KMS-11 (cell line): ENCODE results near the gene MACO1.
"Not testable (repeated sequence)": the region's sequence is repeated elsewhere in the genome, so short reads cannot be mapped to it uniquely, and the experiment has no call there.

Experiments used
- H2AFZ ChIP-seq: fragments of 200-600 bp; sonication (generic); 2 replicates; pipeline ENCODE4 v1.6.1; 2016; ENCODE audit warnings: antibody characterized with exemption, mixed run types, low read depth
- H3K27ac ChIP-seq: fragments of 200-600 bp; sonication (generic); 2 replicates; pipeline ENCODE4 v1.6.1; 2016; ENCODE audit warnings: mild to moderate bottlenecking, mixed run types
- H3K27me3 ChIP-seq: fragments of 200-600 bp; sonication (generic); 2 replicates; pipeline ENCODE4 v1.6.1; 2017; ENCODE audit warnings: mild to moderate bottlenecking, low read depth, mixed run types, moderate library complexity; ENCODE audit not compliant: insufficient read depth
- H3K36me3 ChIP-seq: fragments of 200-600 bp; sonication (generic); 2 replicates; pipeline ENCODE4 v1.6.1; 2017; ENCODE audit warnings: mild to moderate bottlenecking, mixed run types; ENCODE audit not compliant: insufficient read depth
- H3K4me1 ChIP-seq: fragments of 200-600 bp; sonication (generic); 2 replicates; pipeline ENCODE4 v1.6.1; 2016; ENCODE audit warnings: mild to moderate bottlenecking, low read depth, mixed run types; ENCODE audit not compliant: poor library complexity, severe bottlenecking
- H3K4me2 ChIP-seq: fragments of 200-600 bp; sonication (generic); 2 replicates; pipeline ENCODE4 v1.7.0; 2016; ENCODE audit warnings: mild to moderate bottlenecking, mixed run types
- H3K4me3 ChIP-seq: fragments of 200-600 bp; sonication (generic); IDR thresholded peaks from 2 replicates; pipeline ENCODE4 v1.6.1; 2017; ENCODE audit warnings: low read depth, low read length, mixed read lengths; ENCODE audit not compliant: insufficient read depth
- H3K79me2 ChIP-seq: fragments of 200-600 bp; sonication (generic); 2 replicates; pipeline ENCODE4 v1.6.1; 2016; ENCODE audit warnings: low read depth, mixed run types; ENCODE audit not compliant: insufficient read depth
- H3K9ac ChIP-seq: fragments of 200-600 bp; sonication (generic); 2 replicates; pipeline ENCODE4 v1.6.1; 2016; ENCODE audit warnings: mild to moderate bottlenecking, mixed run types
- H4K20me1 ChIP-seq: fragments of 200-600 bp; sonication (generic); 2 replicates; pipeline ENCODE4 v1.6.1; 2016; ENCODE audit warnings: mild to moderate bottlenecking, mixed run types; ENCODE audit not compliant: insufficient read depth
- TF ChIP-seq, protein P1 (sequence below): fragments of 200-600 bp; sonication (generic); conservative IDR thresholded peaks from 2 replicates; pipeline ENCODE4 v1.6.1; 2017; ENCODE audit warnings: low read depth, mild to moderate bottlenecking, antibody characterized with exemption, low read length, moderate library complexity, mixed read lengths

The MACO1 gene

GRCh38 chr1:25392841-25393240 lies 37.9 kb upstream of the MACO1 start:
- H3K36me3 ChIP-seq = no peaks in the 10 kb centered on the region
- no peak overlapping the region for H3K9ac ChIP-seq
- TF ChIP-seq, protein P1, sequence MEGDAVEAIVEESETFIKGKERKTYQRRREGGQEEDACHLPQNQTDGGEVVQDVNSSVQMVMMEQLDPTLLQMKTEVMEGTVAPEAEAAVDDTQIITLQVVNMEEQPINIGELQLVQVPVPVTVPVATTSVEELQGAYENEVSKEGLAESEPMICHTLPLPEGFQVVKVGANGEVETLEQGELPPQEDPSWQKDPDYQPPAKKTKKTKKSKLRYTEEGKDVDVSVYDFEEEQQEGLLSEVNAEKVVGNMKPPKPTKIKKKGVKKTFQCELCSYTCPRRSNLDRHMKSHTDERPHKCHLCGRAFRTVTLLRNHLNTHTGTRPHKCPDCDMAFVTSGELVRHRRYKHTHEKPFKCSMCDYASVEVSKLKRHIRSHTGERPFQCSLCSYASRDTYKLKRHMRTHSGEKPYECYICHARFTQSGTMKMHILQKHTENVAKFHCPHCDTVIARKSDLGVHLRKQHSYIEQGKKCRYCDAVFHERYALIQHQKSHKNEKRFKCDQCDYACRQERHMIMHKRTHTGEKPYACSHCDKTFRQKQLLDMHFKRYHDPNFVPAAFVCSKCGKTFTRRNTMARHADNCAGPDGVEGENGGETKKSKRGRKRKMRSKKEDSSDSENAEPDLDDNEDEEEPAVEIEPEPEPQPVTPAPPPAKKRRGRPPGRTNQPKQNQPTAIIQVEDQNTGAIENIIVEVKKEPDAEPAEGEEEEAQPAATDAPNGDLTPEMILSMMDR = no peak
- no peak overlapping the region for H3K27ac ChIP-seq
- no peak overlapping the region for H3K4me3 ChIP-seq
- no peaks in the 10 kb centered on the region for H3K79me2 ChIP-seq
- H2AFZ ChIP-seq = no peak overlapping the region
- no peaks in the 10 kb centered on the region for H4K20me1 ChIP-seq
- H3K4me2 ChIP-seq = no peak overlapping the region
- H3K27me3 ChIP-seq = no peaks in the 10 kb centered on the region
- H3K4me1 ChIP-seq = no peaks in the 10 kb centered on the region

DNA sequence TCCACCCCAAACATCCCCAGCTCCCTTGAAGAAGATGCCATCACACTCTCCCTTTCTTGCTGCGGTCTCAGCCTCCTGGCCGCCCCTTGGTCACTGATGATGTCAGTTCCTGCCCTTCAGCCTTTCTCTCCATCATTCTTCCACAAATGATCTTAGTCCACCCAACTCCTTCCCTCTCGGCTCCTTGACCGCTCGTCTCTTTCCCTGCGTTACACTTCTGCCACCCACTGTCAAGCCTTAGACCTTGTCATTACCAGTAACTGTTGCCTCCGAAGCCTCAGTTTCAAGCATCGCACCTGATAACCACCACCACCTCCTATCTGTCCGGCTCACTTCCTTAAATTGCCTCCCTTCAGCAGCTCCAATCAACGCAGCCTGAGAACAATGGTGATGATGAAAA lies 33.1 kb upstream of the MACO1 start:
- H3K27me3 ChIP-seq, H3K4me2 ChIP-seq, H3K4me3 ChIP-seq, H3K27ac ChIP-seq, H3K4me1 ChIP-seq, H2AFZ ChIP-seq, H3K9ac ChIP-seq, H3K36me3 ChIP-seq, H3K79me2 ChIP-seq, H4K20me1 ChIP-seq: not testable (repeated sequence)

GRCh38 chr1:25398079-25398478 lies 32.6 kb upstream of the MACO1 start:
- H3K4me1 ChIP-seq, H3K27ac ChIP-seq, H3K4me2 ChIP-seq, H3K36me3 ChIP-seq, H2AFZ ChIP-seq, H3K79me2 ChIP-seq, H3K27me3 ChIP-seq, H3K4me3 ChIP-seq, H4K20me1 ChIP-seq, H3K9ac ChIP-seq: not testable (repeated sequence)

DNA sequence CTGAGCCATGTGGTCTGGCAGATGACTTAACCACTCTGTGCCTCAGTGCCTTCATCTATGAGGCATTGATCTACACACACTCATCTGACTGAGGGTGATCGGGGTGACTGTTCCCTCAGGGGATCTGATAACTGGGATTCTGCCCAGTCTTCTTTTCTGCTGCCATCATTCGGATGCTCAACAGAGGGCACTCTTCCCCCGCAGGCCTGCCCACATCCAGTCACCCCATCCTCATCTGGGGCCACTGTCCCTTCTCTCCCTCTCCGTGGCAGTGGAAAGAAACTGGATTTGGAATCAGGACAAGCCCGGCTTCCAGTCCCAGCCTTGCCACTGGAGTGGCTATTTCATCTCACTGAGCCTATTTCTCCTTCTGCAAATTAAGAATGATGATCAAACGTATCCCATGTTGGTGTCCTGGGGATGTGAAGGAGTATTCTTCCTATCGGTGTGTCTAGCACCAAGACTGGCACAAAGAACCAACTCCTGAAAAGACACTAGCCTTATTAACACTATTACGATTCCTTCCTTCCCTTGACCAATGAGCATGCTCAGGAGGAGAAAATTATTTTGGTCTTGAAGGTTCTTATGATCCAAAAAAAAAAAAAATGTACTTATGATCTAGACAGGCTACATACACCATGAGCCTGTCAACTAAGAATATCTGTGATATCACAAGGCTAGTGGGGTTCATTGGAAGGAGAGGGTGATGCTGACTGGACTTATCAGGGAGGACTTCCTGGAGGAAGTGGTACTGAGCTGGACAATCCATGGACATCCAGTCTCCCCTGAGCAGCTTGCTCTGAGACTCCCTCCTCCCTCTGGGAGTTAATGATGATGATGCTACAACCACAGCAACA lies 27.5 kb upstream of the MACO1 start:
- not testable (repeated sequence) for H3K27me3 ChIP-seq, H3K36me3 ChIP-seq, H3K4me2 ChIP-seq, H3K4me1 ChIP-seq, H4K20me1 ChIP-seq, H3K79me2 ChIP-seq, H3K9ac ChIP-seq, H3K4me3 ChIP-seq, H2AFZ ChIP-seq, H3K27ac ChIP-seq
- TF ChIP-seq, protein P1 = 0 out of 2 replicates have a peak, but pooled peaks have one; percentile 34

DNA sequence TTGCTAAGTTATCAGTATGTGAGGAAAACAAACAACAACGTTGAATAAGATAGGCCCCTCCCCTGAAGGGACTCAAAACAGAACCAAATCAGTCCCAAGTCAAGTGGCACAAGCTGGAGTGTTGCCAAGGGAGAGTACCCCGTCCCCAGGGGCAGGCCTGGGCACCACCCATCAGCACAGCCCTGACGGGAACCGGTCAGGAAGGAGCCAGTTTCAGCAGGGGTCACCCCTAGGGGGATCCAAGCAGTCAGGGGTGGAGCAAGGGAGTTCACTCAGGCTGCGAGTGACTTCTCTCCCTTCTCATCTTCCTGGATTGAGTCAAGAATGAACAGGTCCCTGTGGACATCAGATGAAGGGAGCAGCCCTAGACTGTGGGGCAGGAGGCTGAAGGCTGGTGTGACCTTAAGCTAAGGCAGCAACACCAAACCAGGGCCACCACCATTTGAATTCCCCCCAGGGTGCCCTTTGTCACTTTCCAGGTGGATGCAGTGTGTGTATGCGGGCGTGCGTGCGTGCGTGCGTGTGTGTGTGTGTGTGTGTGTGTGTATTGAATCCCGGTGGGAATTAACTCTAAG lies 24.9 kb upstream of the MACO1 start:
- H4K20me1 ChIP-seq, H3K79me2 ChIP-seq, H3K27ac ChIP-seq, H3K4me3 ChIP-seq, H3K36me3 ChIP-seq, H3K27me3 ChIP-seq, H3K4me2 ChIP-seq, H2AFZ ChIP-seq, H3K4me1 ChIP-seq, H3K9ac ChIP-seq: not testable (repeated sequence)

DNA sequence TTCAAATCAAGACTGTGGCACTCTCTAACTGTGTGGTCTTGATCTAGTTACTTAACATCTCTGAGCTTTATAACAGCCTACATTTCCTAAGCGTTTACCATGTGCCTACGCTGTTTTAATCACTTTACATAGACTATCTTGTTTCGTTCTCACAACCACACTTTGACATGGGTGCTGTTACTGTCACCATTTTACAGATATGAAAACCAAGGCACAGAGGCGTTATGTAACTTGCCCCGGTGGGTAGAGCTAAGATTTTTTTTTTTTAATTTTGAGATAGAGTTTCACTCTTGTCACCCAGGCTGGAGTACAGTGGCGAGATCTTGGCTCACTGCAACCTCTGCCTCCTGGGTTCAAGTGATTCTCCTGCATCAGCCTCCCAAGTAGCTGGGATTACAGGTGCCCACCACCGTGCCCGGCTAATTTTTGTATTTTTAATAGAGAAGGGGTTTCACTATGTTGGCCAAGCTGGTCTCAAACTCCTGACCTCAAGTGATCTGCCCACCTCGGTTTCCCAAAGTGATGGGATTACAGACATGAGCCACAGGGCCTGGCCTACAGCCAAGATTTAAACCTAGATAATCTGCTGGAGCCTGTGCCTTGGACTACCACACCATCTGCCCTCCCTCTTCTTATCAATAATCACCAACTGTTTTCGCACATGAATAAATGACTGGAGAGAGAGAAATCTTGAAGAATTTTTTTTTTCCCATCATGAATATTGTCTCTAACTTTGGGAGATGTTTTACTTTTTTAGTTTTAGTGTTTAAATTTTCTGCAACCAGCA lies 20.9 kb upstream of the MACO1 start:
- not testable (repeated sequence) for H3K4me3 ChIP-seq, H3K36me3 ChIP-seq, H3K79me2 ChIP-seq, H3K9ac ChIP-seq, H2AFZ ChIP-seq, H3K27me3 ChIP-seq, H3K27ac ChIP-seq, H4K20me1 ChIP-seq, H3K4me2 ChIP-seq, H3K4me1 ChIP-seq

GRCh38 chr1:25412872-25413623 lies 17.6 kb upstream of the MACO1 start:
- H2AFZ ChIP-seq, H3K4me3 ChIP-seq, H4K20me1 ChIP-seq, H3K27me3 ChIP-seq, H3K79me2 ChIP-seq, H3K4me1 ChIP-seq, H3K27ac ChIP-seq, H3K36me3 ChIP-seq, H3K4me2 ChIP-seq, H3K9ac ChIP-seq: not testable (repeated sequence)

- H3K79me2 ChIP-seq, H2AFZ ChIP-seq, H3K36me3 ChIP-seq, H3K27me3 ChIP-seq, H3K4me3 ChIP-seq, H4K20me1 ChIP-seq, H3K4me1 ChIP-seq, H3K27ac ChIP-seq, H3K4me2 ChIP-seq, H3K9ac ChIP-seq: not testable (repeated sequence)
Measured at GRCh38 chr1:25414157-25414556, 16.5 kb upstream of the MACO1 start.
